GM18498 (cell line): ENCODE results near the gene QSOX1.
"Not testable (repeated sequence)": the region's sequence is repeated elsewhere in the genome, so short reads cannot be mapped to it uniquely, and the experiment has no call there.

Experiments used
- ATAC-seq: cut with Tn5 transposase; IDR thresholded peaks from one replicate; pipeline ENCODE4 v1.9.1; 2021; ENCODE audit warnings: mild to moderate bottlenecking, moderate library complexity; ENCODE audit not compliant: unreplicated experiment

QSOX1 gene

GRCh38 chr1:180188091-180188506 lies 33.4 kb downstream of the QSOX1 start:
- no peak for ATAC-seq

DNA sequence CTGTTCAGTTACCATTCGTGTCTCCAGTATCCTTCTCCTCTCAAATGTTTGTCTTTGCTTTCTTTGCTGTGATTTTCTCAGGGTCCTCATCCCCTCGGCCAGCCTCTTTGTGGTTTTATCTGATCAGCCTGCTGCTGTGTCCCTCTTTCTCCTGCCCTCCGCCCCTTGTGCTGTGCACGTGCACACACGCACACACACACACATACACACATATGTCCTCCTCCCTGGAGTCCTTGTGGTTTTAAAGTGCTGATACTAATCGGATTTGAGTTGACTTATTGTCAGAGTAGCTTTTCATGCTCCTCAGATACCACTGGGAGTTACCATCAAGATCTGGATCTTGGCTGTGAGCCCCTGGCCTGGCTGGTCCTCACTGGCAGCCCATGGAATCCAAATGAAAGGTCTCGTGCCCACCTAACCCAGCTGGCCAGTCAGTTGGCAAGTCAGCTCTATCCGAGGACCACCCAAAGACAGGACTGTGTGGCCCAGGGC lies 34.1 kb downstream of the QSOX1 start:
- no peak for ATAC-seq

DNA sequence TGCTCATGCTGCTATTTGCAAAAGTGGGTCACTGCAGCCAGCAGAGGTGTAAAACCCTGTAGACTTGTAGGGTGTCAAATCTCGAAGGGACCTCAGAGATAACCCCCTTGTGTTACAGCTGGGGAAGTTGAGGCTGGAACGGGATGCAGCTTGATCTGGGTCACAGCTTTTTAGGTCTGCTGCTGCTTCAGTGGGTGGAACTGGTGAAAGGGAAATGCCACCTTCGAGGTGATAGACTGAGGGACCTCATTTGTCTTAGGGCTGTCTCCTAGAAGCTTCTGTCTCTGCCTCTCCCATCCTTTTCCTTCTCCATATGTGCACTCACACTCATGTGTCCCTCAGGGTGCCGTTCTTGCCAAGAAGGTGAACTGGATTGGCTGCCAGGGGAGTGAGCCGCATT lies 35.4 kb downstream of the QSOX1 start:
- no peak for ATAC-seq

DNA sequence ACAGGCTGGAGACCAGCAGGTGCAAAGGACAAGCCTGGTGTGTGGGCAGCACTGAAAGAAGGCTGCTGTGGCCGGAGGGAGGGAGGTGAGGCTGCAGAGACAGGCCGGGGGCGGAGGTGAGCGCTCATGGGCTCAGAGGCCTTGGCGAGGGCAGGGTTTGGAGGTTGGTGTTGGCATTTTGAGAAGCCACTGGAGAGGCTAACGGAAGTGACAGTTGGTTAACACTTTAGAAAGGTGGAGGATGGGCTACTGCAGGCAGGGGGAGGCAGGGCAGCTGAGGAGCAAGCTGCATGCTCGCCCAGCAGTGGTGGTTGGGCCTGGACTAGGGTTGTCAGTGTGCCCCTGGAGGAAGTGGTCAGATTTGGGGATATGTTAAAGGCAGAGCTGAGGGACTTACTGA lies 37.5 kb downstream of the QSOX1 start:
- no peak for ATAC-seq

DNA sequence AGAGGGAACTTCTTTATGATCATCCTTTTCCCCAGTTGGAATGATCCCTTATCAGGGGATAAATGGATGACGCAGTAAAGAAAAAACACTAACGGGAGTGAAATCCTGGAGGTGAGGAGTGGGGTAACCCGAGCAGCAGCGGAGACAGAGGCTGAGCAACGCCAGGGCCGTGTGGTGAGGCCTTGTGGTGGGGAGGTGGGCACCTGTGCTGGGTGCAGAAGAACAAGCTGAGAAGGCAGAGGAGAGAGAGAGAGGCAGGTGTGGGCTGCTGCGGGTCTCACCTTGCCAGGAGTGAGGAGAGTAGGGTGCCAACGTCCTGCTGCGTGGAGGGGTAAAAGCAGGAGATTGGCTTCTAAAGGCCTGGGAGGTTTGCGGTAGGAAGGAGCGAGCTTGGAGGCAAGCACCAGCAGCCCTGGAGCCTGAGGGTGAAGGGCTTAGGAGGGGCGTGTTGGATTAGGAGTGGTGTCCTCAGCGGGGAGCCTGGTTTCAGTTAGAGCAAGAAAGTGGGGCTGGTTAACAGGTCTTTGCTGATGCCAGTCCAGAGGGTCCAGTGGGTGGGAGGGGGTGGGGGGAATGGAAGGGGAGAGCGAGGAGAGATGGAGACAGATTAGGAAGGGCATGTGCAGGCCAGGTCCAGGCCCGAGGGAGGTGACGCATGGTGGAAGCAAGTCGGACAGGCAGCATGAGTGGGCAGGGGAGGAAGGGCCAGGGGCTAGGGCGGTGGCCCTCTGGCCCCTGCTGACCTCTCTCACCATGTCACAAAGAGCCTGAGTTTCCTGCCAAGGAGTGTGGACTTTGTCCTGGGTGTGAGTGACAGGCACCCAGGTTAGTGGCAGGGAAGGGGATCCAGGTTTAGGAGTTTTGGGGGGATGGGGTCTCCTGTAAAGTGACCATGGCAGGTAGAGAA lies 38.7 kb downstream of the QSOX1 start:
- ATAC-seq: no peak

DNA sequence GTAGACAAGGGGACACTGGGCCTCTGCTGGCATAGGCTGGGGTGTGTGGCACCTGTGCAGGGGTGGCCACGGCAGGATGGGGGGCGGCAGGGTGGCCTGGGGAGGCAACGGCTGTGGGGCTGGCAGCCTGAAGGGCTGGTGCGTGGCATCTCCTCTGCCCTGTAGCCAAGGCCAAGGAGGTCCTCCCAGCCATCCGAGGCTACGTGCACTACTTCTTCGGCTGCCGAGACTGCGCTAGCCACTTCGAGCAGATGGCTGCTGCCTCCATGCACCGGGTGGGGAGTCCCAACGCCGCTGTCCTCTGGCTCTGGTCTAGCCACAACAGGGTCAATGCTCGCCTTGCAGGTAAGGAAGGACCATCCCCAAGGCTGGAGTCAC lies 39.4 kb downstream of the QSOX1 start:
- no peak for ATAC-seq

DNA sequence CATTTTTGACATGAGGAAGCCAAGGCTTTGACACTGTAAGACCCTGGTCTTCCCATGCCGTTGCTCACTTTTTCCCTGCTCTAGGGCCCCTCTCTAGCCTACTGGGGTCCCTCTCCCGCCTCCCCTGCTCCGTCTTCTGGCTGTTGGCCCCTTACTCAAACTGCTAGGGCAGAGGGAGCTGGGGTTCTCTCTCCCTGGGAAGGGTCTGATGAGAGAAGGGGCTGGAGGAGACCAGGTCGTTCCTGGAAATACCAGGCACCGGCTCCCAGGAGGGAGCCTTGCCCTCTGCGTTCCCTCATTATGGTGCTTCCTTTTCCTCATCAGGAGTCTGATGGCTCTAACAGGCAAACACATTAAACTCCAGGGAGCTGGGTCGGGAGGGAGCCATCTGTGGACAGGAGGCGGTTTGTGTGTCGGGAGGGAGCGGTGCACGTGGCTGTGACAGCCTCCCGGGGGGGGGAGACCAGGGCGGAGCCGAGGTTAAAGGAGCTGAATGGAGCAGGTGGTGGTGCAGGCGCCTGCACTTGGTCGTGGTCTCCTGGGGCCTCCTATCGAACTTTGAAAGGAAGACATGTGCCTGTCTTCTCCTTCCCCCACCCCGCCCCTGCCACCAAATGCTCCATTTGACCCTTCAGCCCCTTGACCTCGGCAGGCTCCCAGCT lies 40.0 kb downstream of the QSOX1 start:
- ATAC-seq: no peak

- no peak for ATAC-seq
These were observed 40.7 kb downstream of the QSOX1 start for GRCh38 chr1:180195401-180195800.

- ATAC-seq: no peak
These were observed 41.2 kb downstream of the QSOX1 start for GRCh38 chr1:180195916-180196315.

DNA sequence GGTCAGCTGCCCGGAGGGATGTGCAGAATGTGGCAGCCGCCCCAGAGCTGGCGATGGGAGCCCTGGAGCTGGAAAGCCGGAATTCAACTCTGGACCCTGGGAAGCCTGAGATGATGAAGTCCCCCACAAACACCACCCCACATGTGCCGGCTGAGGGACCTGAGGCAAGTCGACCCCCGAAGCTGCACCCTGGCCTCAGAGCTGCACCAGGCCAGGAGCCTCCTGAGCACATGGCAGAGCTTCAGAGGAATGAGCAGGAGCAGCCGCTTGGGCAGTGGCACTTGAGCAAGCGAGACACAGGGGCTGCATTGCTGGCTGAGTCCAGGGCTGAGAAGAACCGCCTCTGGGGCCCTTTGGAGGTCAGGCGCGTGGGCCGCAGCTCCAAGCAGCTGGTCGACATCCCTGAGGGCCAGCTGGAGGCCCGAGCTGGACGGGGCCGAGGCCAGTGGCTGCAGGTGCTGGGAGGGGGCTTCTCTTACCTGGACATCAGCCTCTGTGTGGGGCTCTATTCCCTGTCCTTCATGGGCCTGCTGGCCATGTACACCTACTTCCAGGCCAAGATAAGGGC lies 41.9 kb downstream of the QSOX1 start:
- no peak for ATAC-seq

GRCh38 chr1:180197231-180197630 lies 42.6 kb downstream of the QSOX1 start:
- no peak for ATAC-seq

- ATAC-seq: no peak
These were observed 43.5 kb downstream of the QSOX1 start for GRCh38 chr1:180198196-180198595.

GRCh38 chr1:180198611-180199010 lies 43.9 kb downstream of the QSOX1 start:
- no peak for ATAC-seq

- ATAC-seq: no peak
These were observed 44.3 kb downstream of the QSOX1 start for GRCh38 chr1:180199018-180199417.

DNA sequence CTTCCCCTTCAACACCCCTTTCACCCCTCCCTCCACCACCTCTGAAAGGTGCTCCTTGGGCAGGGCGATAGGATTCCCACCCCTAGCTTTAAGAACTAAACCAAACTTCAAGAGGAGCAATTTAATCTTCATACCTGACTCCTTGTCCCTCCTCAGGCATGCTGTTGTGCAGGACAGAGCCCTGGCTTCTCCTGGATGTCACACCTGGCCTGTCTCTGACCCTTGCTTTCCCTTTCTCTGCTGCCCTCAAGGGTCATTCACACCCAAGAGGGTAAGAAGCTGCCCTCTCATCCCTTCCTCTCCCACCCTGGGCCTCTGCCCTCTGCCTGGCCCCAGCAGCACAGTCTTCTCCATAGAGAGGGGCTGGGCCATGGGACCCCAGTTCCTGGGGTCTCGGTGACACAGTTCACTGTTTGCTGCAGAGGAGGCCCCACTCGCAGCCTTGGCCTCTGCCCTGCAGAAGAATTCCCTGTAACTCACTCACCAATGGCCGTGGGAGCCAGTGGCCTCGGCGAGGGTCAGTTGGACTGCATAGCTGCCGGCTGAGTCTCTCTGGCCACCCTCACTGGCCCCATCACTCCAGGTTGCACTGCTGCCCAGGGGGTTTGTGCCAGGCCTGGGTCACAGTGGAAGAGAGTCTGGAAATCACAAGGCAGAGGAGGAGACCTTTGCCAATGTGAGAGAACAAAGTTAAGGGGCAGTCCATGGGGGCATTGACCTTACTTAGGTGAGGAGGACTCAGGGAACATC lies 47.0 kb downstream of the QSOX1 start:
- ATAC-seq: no peak

- ATAC-seq: not testable (repeated sequence)
These were observed 47.9 kb downstream of the QSOX1 start for GRCh38 chr1:180202588-180202987.

- no peak for ATAC-seq
These were observed 49.6 kb downstream of the QSOX1 start for GRCh38 chr1:180204231-180204630.

DNA sequence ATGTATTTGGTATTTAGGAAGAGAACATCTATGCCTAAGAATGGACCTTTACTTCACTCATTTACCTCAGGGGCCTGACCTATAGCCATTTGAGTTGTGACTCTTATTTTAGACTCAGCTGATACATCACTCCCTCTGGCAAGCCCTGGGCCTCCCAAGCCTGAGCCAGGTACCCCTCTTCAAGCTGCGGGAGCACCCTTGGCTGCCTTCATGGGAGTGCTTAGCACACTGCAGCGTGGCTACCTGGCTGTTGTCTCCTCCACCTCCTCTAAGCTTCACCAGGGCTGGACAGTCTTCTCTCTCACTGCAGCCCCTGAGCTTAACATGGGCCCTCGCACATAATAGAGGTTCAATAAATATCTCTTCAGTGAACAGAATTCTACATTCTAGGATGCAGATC lies 51.9 kb downstream of the QSOX1 start:
- ATAC-seq: no peak

DNA sequence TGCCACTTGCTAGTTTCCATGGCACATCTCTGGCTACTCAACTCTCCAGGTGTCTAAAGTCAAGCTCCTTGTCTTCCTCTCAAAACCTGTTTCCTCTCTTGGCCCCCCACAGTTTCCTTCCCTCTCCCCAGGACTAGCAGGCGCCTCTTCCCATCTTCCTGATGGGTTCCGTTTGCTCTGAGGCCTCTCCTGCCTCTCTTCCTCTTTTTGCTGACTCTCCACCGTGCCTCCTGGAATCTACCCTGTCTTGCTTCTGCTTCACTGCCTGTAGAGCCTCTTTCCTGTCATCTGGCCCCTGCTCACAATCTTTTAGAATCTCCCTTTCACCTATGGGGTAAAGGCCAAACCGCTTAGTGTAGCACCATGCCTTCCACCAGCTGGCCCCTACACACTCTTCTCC lies 53.6 kb downstream of the QSOX1 start:
- ATAC-seq: no peak

- ATAC-seq: no peak
These were observed 55.4 kb downstream of the QSOX1 start for GRCh38 chr1:180210008-180210620.
